Calu3 (cell line): ENCODE measurements around the gene CNPY4. TPM values are rescaled to one million over a fixed set of nuclear protein-coding genes. Genes with fewer than 3 reads are reported as not detected.

ENCODE experiments used
- BruUV-seq: library from RNA; stranded (reverse); fragments of 400-500 nt; replicated peaks from 2 replicates; lab custom pipeline; 2021; lab: Mats Ljungman, UMichigan
- CTCF ChIA-PET: fragments of 300-600 bp; sonication (Branson Sonifier 250); formaldehyde crosslinking; loops from one replicate; lab custom pipeline; 2022; ENCODE audit warnings: antibody characterized with exemption; lab: Charles Lee
- DNase-seq: peaks from one replicate; pipeline ENCODE4 v3.0.0; 2022
- H3K27ac Mint-ChIP-seq: one replicate; pipeline ENCODE4 v1.8.0; 2022; ENCODE audit warnings: mixed read lengths; ENCODE audit not compliant: unreplicated experiment
- H3K27me3 Mint-ChIP-seq: one replicate; pipeline ENCODE4 v1.8.0; 2022; ENCODE audit warnings: mixed read lengths; ENCODE audit not compliant: unreplicated experiment
- H3K36me3 Mint-ChIP-seq: one replicate; pipeline ENCODE4 v1.8.0; 2022; ENCODE audit warnings: mild to moderate bottlenecking, moderate library complexity, mixed read lengths; ENCODE audit not compliant: insufficient read depth, unreplicated experiment
- H3K4me1 Mint-ChIP-seq: one replicate; pipeline ENCODE4 v1.8.0; 2022; ENCODE audit warnings: mild to moderate bottlenecking, low read depth, mixed read lengths; ENCODE audit not compliant: unreplicated experiment
- H3K4me3 Mint-ChIP-seq: one replicate; pipeline ENCODE4 v1.8.0; 2022; ENCODE audit warnings: mild to moderate bottlenecking, low read depth, moderate library complexity, mixed read lengths; ENCODE audit not compliant: unreplicated experiment
- H3K9me3 Mint-ChIP-seq: one replicate; pipeline ENCODE4 v1.8.0; 2022; ENCODE audit warnings: low read depth, mixed read lengths; ENCODE audit not compliant: unreplicated experiment
- CTCF ChIP-seq: fragments of 200-600 bp; IDR thresholded peaks from one replicate; pipeline ENCODE4 v1.8.0; 2022; ENCODE audit warnings: antibody characterized with exemption; ENCODE audit not compliant: unreplicated experiment
- intact Hi-C: fragments of 100-400 bp; cut with micrococcal nuclease; formaldehyde crosslinking; loops from one replicate; pipeline ENCODE4 v1.10.0; 2022; ENCODE audit not compliant: unreplicated experiment
- total RNA-seq: library from RNA; stranded (reverse); gene quantifications from 2 replicates; pipeline ENCODE4 v1.2.3, GENCODE V29; 2022

Gene CNPY4
- total RNA-seq, 1 experiment from 2014 or later: 5.9 TPM

DNA sequence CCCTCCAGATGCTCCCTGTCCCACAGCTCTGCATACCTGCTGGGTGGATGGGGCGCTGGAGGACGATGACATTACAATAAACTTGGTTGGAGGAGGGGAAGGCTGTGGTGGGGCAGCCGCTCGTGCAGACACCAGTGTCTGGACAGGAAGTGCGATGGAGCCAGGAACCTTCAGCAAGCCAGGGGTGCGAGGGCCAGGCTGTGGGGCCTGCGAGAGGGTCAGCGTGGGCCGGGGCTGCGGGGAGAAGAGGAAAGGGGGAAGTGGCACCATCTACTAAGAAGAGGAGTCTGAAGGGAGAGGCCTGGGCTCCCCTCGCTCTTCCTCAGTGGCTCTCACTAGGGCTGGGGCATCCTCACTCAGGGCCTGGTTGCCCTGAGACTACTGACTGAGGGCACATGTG lies 11.5 kb upstream of the CNPY4 start:
- TF ChIP-seq CTCF: no peak
- H3K36me3 Mint-ChIP-seq: peaks cover 35% of the 10 kb centered on the region
- BruUV-seq: no TSS peak
- no peaks in the 10 kb centered on the region for H3K9me3 Mint-ChIP-seq
- DNase-seq: no peak
- H3K4me3 Mint-ChIP-seq: no peak overlapping the region
- no peaks in the 10 kb centered on the region for H3K4me1 Mint-ChIP-seq
- H3K27ac Mint-ChIP-seq: no peak overlapping the region
- intact Hi-C loops: no loop called here
- CTCF ChIA-PET: no interaction called here
- H3K27me3 Mint-ChIP-seq: no peaks in the 10 kb centered on the region

GRCh38 chr7:100109521-100110163 lies 9.8 kb upstream of the CNPY4 start:
- H3K27me3 Mint-ChIP-seq: no peaks in the 10 kb centered on the region
- H3K9me3 Mint-ChIP-seq: no peaks in the 10 kb centered on the region
- intact Hi-C loops: no loop called here
- H3K4me3 Mint-ChIP-seq: no peak overlapping the region
- H3K4me1 Mint-ChIP-seq: no peaks in the 10 kb centered on the region
- TF ChIP-seq CTCF: no peak
- no peak for DNase-seq
- no peak overlapping the region for H3K27ac Mint-ChIP-seq
- CTCF ChIA-PET: no interaction called here
- H3K36me3 Mint-ChIP-seq: peaks cover 27% of the 10 kb centered on the region
- BruUV-seq: no TSS peak

- Mint-ChIP-seq H3K27ac (no peak overlapping the region), H3K9me3 (no peaks in the 10 kb centered on the region), H3K36me3 (peaks cover 27% of the 10 kb centered on the region), H3K4me3 (no peak overlapping the region), H3K4me1 (no peaks in the 10 kb centered on the region), H3K27me3 (no peaks in the 10 kb centered on the region)
- no TSS peak for BruUV-seq
- no peak for DNase-seq
- intact Hi-C loops: no loop called here
- CTCF ChIA-PET: no interaction called here
- no peak for TF ChIP-seq CTCF
Observed at GRCh38 chr7:100111156-100111555, 8.3 kb upstream of the CNPY4 start.

DNA sequence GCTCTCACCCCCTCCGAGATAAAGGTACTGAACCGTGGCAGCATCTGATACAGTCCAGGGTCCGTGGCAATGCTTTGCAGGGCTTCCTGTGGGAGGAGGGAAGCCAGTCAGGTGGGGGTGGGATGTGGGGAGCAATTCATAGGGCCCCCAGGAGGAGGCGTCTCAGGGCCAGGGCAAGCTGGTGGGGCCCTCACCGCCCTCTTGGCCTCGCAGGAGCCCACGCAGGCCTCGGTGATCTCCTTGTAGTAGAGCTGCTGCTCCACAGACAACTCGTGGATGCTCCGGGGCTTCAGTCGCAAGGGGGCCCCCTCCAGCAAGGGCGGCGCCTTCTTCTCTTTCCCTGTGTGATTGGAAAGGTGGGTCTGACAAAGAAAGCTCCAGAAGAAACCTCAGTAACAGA lies 7.5 kb upstream of the CNPY4 start:
- no peak overlapping the region for H3K4me3 Mint-ChIP-seq
- H3K36me3 Mint-ChIP-seq: peaks cover 19% of the 10 kb centered on the region
- intact Hi-C loops: no loop called here
- TF ChIP-seq CTCF: no peak
- no peak overlapping the region for H3K27ac Mint-ChIP-seq
- H3K9me3 Mint-ChIP-seq: no peaks in the 10 kb centered on the region
- no peaks in the 10 kb centered on the region for H3K27me3 Mint-ChIP-seq
- no peaks in the 10 kb centered on the region for H3K4me1 Mint-ChIP-seq
- no TSS peak for BruUV-seq
- CTCF ChIA-PET: no interaction called here
- no peak for DNase-seq
